Fibroblast of lung (primary cell): Measurements from ENCODE around the gene ST6GALNAC3. TPM values are rescaled to one million over a fixed set of nuclear protein-coding genes. Genes with fewer than 3 reads are reported as not detected.
A peak's percentile ranks its signal among the peaks of the same experiment; 100 is the strongest.

Experiments used
- DNase-seq, 2 donors: peaks; one replicate each; pipeline versions ENCODE4 v3.0.0 to v3.0.0-alpha.2; 2010; ENCODE audit warnings: low read depth in 2 of 2
- H2AFZ ChIP-seq: 2 replicates; pipeline ENCODE4 v1.5.1; 2012; ENCODE audit warnings: low read length, control low read depth, inconsistent platforms
- H3K27ac ChIP-seq: 2 replicates; pipeline ENCODE4 v1.5.1; 2011; ENCODE audit warnings: low read length, control low read depth; ENCODE audit not compliant: insufficient read depth
- H3K27me3 ChIP-seq: 2 replicates; pipeline ENCODE4 v1.5.1; 2011; ENCODE audit warnings: mild to moderate bottlenecking, low read length; ENCODE audit not compliant: control insufficient read depth, insufficient read depth
- H3K36me3 ChIP-seq: 2 replicates; pipeline ENCODE4 v1.5.1; 2011; ENCODE audit warnings: low read length; ENCODE audit not compliant: control insufficient read depth, insufficient read depth
- H3K4me1 ChIP-seq: 2 replicates; pipeline ENCODE4 v1.5.1; 2011; ENCODE audit warnings: low read length; ENCODE audit not compliant: control insufficient read depth, insufficient read depth; ENCODE audit errors: extremely low read depth
- H3K4me2 ChIP-seq: 2 replicates; pipeline ENCODE4 v1.5.1; 2011; ENCODE audit warnings: low read length, control low read depth; ENCODE audit not compliant: insufficient read depth; ENCODE audit errors: extremely low read depth
- H3K4me3 ChIP-seq, 4 experiments: fragments of 200-600 bp in 1 of 4; sonication (generic) in 1 of 4; replicated peaks in 1 of 4; 2 replicates each; pipeline ENCODE4 v1.5.1; 2011 to 2016; ENCODE audit warnings: low read length in 4 of 4, low read depth in 3 of 4, mild to moderate bottlenecking in 3 of 4, control low read depth in 2 of 4, inconsistent platforms in 1 of 4, mixed read lengths in 1 of 4; ENCODE audit not compliant: insufficient read depth in 1 of 4; ENCODE audit errors: control extremely low read depth in 1 of 4
- H3K79me2 ChIP-seq: 2 replicates; pipeline ENCODE4 v1.5.1; 2012; ENCODE audit warnings: mild to moderate bottlenecking, low read length, inconsistent platforms; ENCODE audit not compliant: control insufficient read depth, insufficient read depth
- H3K9ac ChIP-seq: 2 replicates; pipeline ENCODE4 v1.5.1; 2011; ENCODE audit warnings: mild to moderate bottlenecking, low read length, control low read depth; ENCODE audit not compliant: insufficient read depth
- H3K9me3 ChIP-seq: 2 replicates; pipeline ENCODE4 v1.5.1; 2012; ENCODE audit warnings: low read depth, low read length; ENCODE audit not compliant: control insufficient read depth, insufficient read depth
- H4K20me1 ChIP-seq: 2 replicates; pipeline ENCODE4 v1.5.1; 2011; ENCODE audit warnings: low read length; ENCODE audit not compliant: control insufficient read depth, insufficient read depth; ENCODE audit errors: extremely low read depth
- EZH2 ChIP-seq: IDR thresholded peaks from 2 replicates; pipeline ENCODE4 v1.5.1; 2012; ENCODE audit warnings: low read length, control low read depth, mild to moderate bottlenecking; ENCODE audit errors: missing control alignments
- polyA plus RNA-seq, 2 donors: library from polyadenylated mRNA; depleted of rRNA in 1 of 2; stranded (reverse) in 1 of 2; unstranded in 1 of 2; fragments of >200 nt; gene quantifications; 2 replicates each; pipeline ENCODE4 v1.2.1, GENCODE V29; 2011 to 2012; ENCODE audit warnings: missing spikeins in 1 of 2
- total RNA-seq: library from RNA; depleted of rRNA; stranded (reverse); fragments of >200 nt; gene quantifications from 2 replicates; pipeline ENCODE4 v1.2.1, GENCODE V29; 2014
- TF ChIP-seq, protein P1 (sequence below), 2 donors: IDR thresholded peaks in 1 of 2; conservative IDR thresholded peaks in 1 of 2; 1 replicate in 1 of 2; 2 replicates in 1 of 2; pipeline ENCODE4 v1.5.1; 2011 to 2012; ENCODE audit warnings: low read length in 2 of 2, control low read depth in 1 of 2, inconsistent platforms in 1 of 2, low read depth in 1 of 2, mild to moderate bottlenecking in 1 of 2

Gene ST6GALNAC3
- total and polyA plus RNA-seq, 2 donors (not counting 1 experiment from before 2014, with no cell fraction given) = 0.34 to 0.66 TPM

DNA sequence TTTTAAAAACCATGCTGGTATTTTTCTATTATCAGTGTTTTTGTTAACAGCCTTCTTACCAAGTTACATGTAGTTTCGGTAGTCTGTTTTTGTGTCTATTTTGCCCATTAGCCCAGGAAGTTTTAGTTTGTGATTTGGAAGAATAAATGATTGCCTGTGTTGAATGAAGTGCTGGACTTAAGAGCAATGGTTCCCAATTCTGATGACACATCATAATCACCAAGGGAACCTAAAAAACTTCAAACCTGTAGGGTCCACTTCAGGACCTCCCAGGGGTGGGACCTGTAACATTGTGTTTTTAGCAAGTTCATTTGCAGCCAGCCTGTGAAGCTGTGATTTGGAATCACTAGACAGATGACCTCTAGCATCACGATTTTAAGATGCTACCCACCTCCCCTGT, 43.0 kb upstream of the ST6GALNAC3 start:
- TF ChIP-seq EZH2 = no peak
- TF ChIP-seq, protein P1, sequence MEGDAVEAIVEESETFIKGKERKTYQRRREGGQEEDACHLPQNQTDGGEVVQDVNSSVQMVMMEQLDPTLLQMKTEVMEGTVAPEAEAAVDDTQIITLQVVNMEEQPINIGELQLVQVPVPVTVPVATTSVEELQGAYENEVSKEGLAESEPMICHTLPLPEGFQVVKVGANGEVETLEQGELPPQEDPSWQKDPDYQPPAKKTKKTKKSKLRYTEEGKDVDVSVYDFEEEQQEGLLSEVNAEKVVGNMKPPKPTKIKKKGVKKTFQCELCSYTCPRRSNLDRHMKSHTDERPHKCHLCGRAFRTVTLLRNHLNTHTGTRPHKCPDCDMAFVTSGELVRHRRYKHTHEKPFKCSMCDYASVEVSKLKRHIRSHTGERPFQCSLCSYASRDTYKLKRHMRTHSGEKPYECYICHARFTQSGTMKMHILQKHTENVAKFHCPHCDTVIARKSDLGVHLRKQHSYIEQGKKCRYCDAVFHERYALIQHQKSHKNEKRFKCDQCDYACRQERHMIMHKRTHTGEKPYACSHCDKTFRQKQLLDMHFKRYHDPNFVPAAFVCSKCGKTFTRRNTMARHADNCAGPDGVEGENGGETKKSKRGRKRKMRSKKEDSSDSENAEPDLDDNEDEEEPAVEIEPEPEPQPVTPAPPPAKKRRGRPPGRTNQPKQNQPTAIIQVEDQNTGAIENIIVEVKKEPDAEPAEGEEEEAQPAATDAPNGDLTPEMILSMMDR (conservative IDR thresholded peaks at IDR 0.05 in 1 of 2, IDR thresholded peaks at IDR 0.05 in 1 of 2; ENCODE audit: low read depth in 1 of 2, low read length in 2 of 2) = no peak
- Histone ChIP-seq H3K4me3 (no peak overlapping the region), H3K36me3 (no peaks in the 10 kb centered on the region), H4K20me1 (no peaks in the 10 kb centered on the region), H3K9ac (no peak overlapping the region), H3K4me2 (no peak overlapping the region), H2AFZ (no peak overlapping the region), H3K27me3 (no peaks in the 10 kb centered on the region), H3K9me3 (no peaks in the 10 kb centered on the region), H3K27ac (no peak overlapping the region), H3K79me2 (no peaks in the 10 kb centered on the region), H3K4me1 (no peaks in the 10 kb centered on the region)
- DNase-seq = no peak

DNA sequence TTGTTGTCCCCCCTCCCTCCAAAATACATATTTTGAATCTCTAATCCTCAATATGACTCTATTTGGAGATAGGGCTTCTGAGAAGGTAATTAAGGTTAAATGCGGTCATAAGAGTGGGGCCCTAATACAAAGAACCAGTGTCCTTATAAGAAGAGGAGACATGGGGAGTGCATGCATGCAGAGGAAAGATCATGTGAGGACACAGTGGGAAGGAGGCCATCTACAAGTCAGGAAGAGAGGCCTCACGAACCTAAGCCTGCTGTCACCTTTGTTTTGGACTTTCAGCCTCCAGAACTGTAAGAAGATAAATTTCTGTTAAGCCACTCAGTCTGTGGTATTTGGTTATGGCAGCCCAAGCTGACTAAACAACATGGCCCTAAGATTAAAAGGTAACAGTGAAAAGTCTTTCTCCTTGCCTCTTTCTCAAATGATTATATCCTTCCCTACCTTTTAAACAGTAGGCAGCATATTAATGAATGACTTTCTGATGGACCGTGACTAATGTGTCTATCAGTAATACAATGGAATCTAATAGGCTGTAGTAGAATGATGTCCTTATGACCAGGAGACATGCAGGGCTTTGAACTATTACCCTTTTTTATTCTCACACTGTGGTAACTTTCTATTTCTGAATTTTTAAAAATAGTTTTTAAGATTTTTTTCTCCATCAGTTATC, 40.6 kb upstream of the ST6GALNAC3 start:
- Histone ChIP-seq H3K4me1 (no peaks in the 10 kb centered on the region), H3K27ac (no peak overlapping the region), H4K20me1 (no peaks in the 10 kb centered on the region), H2AFZ (no peak overlapping the region), H3K4me3 (no peak overlapping the region), H3K36me3 (no peaks in the 10 kb centered on the region), H3K4me2 (no peak overlapping the region), H3K9me3 (no peaks in the 10 kb centered on the region), H3K79me2 (no peaks in the 10 kb centered on the region), H3K9ac (no peak overlapping the region), H3K27me3 (no peaks in the 10 kb centered on the region)
- TF ChIP-seq, protein P1 (conservative IDR thresholded peaks at IDR 0.05 in 1 of 2, IDR thresholded peaks at IDR 0.05 in 1 of 2; ENCODE audit: low read depth in 1 of 2, low read length in 2 of 2) = no peak
- no peak for TF ChIP-seq EZH2
- DNase-seq = no peak

DNA sequence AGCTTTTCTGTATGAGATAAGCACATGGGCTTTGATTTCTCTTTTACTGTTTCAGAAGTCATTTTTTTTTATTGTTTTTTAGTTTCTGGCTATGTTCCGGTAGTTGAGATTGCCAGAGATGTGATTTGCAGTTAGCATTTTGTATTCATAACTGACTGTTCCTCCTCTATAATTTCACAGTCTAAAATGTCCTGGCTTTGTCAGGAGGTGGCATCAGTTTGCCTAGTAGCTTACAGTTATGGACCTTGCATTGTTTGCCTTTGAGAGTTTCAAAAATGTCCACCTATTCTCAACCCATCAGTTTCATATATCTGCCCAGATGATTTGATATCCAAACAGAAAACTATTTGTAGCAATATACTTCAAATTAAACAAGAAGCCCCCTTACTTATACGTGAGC, 39.5 kb upstream of the ST6GALNAC3 start:
- Histone ChIP-seq H3K9ac (no peak overlapping the region), H3K4me3 (no peak overlapping the region), H3K36me3 (no peaks in the 10 kb centered on the region), H3K27ac (no peak overlapping the region), H2AFZ (no peak overlapping the region), H3K4me1 (no peaks in the 10 kb centered on the region), H3K4me2 (no peak overlapping the region), H3K79me2 (no peaks in the 10 kb centered on the region), H4K20me1 (no peaks in the 10 kb centered on the region), H3K27me3 (no peaks in the 10 kb centered on the region), H3K9me3 (no peaks in the 10 kb centered on the region)
- TF ChIP-seq, protein P1 (conservative IDR thresholded peaks at IDR 0.05 in 1 of 2, IDR thresholded peaks at IDR 0.05 in 1 of 2; ENCODE audit: low read depth in 1 of 2, low read length in 2 of 2) = peak in 1 of 2 donors; percentile 51
- TF ChIP-seq EZH2 = no peak
- peak in 1 of 2 donors; percentile 22 for DNase-seq
